Peyer's patch (tissue), 4 donors: ENCODE measurements around the gene CD1E.

Experiments
- POLR2A ChIP-seq, 2 donors: fragments of 450-650 bp; IDR thresholded peaks; one replicate each; pipeline ENCODE4 v1.5.1; 2017; ENCODE audit warnings: antibody characterized with exemption in 2 of 2, mild to moderate bottlenecking in 2 of 2, moderate library complexity in 2 of 2
- TF ChIP-seq, protein P1 (sequence below), 6 experiments: fragments of 450-650 bp in 4 of 6; fragments of 200-600 bp in 2 of 6; sonication (generic) in 1 of 6; IDR thresholded peaks; one replicate each; pipeline ENCODE4 v1.5.1; 2017 to 2019; ENCODE audit warnings: antibody characterized with exemption in 6 of 6, mild to moderate bottlenecking in 3 of 6, moderate library complexity in 1 of 6

DNA sequence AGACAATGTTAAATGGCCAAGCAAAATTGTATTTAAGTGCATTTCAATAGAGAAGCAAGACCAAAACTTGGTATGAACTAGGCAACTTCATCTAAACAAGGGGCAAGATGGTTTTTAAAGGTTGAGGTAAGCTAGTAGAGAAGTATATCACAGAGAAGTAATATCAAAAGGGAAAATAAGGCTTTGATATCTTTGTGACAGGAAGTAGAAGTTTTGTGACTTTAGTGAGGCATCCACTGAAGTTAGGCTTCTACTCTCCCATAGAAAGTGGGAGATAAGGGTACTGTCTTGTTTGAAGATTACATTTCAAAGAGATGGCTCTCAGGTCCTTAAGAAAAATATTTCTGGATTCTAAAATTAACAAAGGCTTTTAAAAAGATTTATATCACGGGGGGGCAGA, 36.6 kb downstream of the CD1E start:
- TF ChIP-seq, protein P1, sequence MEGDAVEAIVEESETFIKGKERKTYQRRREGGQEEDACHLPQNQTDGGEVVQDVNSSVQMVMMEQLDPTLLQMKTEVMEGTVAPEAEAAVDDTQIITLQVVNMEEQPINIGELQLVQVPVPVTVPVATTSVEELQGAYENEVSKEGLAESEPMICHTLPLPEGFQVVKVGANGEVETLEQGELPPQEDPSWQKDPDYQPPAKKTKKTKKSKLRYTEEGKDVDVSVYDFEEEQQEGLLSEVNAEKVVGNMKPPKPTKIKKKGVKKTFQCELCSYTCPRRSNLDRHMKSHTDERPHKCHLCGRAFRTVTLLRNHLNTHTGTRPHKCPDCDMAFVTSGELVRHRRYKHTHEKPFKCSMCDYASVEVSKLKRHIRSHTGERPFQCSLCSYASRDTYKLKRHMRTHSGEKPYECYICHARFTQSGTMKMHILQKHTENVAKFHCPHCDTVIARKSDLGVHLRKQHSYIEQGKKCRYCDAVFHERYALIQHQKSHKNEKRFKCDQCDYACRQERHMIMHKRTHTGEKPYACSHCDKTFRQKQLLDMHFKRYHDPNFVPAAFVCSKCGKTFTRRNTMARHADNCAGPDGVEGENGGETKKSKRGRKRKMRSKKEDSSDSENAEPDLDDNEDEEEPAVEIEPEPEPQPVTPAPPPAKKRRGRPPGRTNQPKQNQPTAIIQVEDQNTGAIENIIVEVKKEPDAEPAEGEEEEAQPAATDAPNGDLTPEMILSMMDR (IDR thresholded peaks at IDR 0.05), result no peak
- TF ChIP-seq POLR2A (IDR thresholded peaks at IDR 0.05), result no peak
